DMS114 treated with DMSO at 0.1 percent for 48 hours (cell line): ENCODE results near the gene RMP24.

Experiments used
- DNase-seq: peaks from one replicate; lab custom pipeline; 2025; ENCODE audit not compliant: unreplicated experiment; lab: John Stamatoyannopoulos, UW

The RMP24 gene

DNA sequence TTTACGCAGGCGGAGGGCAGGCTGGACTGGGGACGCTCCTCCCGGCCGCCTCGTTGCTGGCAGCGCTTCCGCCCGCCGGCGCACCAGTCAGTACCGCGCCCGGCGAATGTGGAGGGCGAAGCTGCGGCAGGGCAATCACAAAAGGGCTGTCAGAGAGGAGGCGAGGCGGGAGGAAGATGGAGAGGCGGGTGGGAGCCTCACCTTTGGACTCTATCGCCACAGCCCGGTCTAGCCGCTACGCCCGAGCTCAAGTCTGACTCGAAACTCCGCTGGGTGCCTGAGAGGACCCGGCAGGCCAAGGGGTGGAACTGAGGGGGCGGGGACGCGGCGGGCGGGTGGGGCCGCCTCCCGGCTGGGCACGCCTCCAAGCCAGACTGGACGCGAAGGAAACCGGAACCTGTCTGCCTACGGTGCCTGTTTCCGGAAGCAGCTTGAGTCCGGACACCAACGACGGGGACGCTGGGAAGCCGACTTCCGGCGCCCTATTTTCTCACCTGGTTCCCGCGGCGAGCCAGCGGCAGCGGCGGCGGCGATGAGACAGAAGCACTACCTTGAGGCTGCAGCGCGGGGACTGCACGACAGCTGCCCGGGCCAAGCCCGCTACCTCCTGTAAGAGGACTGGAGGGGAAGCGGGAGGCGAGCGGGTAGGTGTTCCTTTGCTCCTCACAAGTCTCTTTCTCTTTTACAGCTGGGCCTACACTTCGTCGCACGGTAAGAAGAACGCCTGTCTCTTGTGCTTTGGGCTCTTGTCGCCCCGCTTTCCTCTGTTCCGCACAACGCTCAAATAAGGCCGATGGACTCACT lies at the start of gene RMP24:
Gene RMP24, plus strand, starts transcription at position 483 of the 804 bp plus-strand sequence.
- peak; percentile 77 for DNase-seq

GRCh38 chr18:35923939-35924684 lies 48.4 kb upstream of the RMP24 start:
- DNase-seq = no peak

- no peak for DNase-seq
These were observed 45.6 kb upstream of the RMP24 start for GRCh38 chr18:35926884-35927283.

DNA sequence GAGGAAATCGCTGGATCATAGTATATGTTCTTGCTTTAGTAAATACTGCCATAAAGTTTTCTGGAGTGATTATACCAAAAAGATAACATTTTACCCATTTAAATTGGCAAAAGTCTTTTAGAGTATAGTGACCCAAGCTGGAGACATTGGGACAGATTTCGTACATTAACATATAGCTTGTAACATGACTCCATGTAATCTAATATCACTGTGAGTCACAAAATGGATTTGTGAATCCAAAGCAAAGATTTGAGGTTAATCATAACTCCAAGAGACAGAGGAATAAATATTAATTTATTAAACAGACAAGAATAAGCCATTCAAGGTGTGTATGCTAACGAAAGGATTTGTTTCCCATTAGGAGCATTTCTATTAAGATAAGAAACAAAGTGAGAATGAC lies 45.0 kb upstream of the RMP24 start:
- DNase-seq = no peak

GRCh38 chr18:35933982-35934381 lies 38.5 kb upstream of the RMP24 start:
- no peak for DNase-seq

DNA sequence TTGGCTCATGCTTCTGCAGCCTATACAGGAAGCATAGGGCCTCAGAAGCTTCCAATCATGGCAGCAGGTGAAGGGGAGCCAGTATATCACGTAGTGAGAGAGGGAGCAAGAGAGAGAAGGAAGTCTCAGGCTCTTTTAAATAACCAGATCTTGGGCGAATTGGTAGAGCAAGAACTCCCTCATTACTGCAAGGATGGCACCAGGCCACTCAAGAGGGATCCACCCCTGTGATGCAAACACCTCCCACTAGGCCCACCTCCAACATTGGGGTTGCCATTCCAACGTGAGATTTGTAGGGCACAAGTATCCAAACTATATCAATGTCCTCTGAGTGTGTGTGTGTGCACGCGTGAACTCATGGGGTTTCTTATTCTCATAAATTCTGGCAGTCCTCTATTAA lies 37.6 kb upstream of the RMP24 start:
- DNase-seq = no peak

DNA sequence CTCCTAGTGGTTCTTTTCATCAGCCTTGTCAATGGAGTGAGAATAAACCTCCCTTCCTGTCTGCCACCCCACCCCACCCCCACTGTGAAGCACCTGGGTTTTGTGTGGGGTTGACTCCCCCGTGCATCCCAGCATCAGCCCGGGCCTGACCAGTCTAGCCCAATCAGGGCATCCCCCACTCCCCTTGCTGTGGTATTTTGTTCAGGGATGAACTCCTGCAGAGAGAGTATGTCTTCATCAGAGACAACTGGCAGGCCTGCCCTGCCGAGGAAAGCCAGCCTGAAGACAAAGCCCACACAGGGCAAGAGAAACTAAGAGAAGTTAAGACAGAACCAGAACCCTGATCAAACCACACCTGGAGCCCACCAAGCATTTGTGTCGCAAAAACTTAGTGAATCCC lies 36.7 kb upstream of the RMP24 start:
- no peak for DNase-seq

DNA sequence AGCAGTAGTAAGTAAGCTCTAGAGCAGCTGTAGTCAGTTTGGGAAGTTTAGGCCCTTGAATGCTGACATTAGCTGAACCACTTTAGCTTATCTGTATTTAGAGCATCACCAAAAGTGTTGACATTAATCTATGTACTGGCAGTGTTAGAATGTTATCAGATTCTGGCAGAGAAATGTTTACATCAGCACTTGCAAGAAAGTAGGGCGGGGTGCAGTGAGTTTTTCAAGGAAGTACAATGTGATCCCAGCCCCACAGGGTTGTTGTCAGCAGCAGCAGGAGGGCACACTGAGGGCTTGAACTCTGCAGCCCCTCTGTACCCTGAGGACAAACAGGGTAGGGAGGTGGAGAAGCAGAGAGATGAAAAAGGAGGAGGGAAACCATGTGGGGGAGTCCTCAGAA lies 35.5 kb upstream of the RMP24 start:
- DNase-seq = no peak

GRCh38 chr18:35938158-35938557 lies 34.3 kb upstream of the RMP24 start:
- no peak for DNase-seq

GRCh38 chr18:35938562-35938961 lies 33.9 kb upstream of the RMP24 start:
- no peak for DNase-seq

- no peak for DNase-seq
These were observed 33.3 kb upstream of the RMP24 start for GRCh38 chr18:35939138-35939537.

GRCh38 chr18:35941299-35941698 lies 31.2 kb upstream of the RMP24 start:
- no peak for DNase-seq

DNA sequence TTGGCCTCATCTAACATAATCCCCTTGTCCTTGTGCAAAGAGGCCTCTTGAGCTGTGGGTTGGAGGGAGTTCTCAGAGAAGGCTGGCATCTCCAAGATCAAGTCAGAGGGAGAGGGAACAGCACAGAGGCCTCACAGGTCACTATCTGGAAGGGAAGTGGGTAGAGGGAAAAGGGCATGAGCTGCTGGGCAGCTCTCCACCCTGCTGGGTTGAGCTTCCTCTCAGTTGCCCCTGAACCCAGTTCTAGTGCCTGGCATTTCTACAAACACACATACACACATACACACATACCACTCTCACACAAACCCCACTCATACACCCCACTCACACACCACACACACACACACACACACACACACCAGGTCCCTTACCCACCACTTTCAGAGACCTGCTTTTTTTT lies 30.3 kb upstream of the RMP24 start:
- no peak for DNase-seq

- DNase-seq = no peak
These were observed 29.8 kb upstream of the RMP24 start for GRCh38 chr18:35942661-35943060.

GRCh38 chr18:35948080-35948479 lies 24.4 kb upstream of the RMP24 start:
- no peak for DNase-seq

DNA sequence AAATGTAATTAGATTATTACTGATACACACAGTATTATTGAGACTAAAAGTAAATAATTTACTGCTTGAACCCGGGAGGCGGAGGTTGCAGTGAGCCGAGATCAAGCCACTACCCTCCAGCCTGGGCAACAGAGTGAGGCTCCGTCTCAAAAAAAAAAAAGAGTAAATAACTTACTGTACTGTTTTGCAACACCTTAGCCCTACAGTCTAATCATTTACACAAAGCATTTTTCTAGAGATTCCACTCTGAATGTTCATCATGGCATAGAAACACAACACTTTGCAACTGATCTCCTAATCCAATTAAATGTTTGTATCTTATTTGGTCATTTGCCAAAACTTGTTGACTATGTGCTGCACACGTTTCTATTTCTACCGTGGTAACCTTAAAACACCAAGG lies 23.4 kb upstream of the RMP24 start:
- DNase-seq = no peak

DNA sequence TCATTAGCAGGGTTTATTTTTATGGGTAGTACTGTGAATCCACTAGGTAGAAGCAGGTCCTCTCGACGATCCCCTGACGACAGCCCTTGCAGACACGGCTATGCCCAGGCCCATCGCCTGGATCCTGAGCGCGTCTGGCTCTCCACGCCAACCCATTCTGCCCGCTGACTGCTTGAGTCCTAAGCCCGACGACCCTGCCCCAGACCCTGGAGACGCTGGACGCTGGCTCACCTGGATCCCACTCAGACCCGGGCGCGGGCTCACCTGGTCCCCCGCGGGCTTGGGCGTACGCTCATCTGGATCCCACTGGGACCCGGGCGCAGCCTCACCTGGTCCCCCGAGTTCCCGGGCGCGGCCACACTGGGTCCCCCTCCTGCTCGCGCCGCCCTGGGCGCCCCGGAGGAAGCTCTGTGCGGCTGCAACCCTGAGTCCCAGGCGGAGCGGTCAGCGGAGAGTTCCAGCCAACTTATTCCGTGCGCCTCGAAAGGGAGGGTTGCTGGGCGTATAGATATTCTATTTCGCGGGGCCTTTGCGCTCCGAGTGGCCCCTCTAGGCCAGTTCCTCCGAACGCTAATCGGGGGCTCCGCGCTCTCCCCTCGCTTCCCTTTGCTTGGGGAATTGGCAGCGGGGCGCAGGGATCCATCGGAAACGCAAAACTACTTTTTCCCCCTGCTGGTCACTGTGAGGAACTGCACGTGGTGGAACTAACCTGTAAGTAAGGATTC lies 22.4 kb upstream of the RMP24 start:
- peak; percentile 58 for DNase-seq

DNA sequence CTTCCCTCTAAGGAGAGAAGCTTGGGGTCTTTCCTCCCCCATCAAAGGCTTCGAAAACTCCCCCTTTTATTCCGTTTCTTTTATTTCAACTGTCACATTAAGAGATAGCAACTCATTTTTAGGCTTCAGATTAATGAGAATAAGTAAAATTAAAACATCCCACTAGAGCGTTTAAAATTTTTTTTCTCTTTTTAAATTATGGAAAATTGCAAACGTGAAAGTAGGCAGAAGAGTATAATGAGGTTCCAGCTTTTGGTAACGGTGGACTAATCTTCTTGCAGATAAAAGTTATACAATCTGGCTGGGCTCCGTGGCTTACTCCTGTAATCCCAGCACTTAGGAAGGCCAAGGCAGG lies 21.9 kb upstream of the RMP24 start:
- no peak for DNase-seq

GRCh38 chr18:35953688-35954087 lies 18.8 kb upstream of the RMP24 start:
- DNase-seq = no peak

- DNase-seq = no peak
These were observed 16.3 kb upstream of the RMP24 start for GRCh38 chr18:35956226-35956625.

- DNase-seq = no peak
These were observed 10.2 kb upstream of the RMP24 start for GRCh38 chr18:35962320-35962719.

DNA sequence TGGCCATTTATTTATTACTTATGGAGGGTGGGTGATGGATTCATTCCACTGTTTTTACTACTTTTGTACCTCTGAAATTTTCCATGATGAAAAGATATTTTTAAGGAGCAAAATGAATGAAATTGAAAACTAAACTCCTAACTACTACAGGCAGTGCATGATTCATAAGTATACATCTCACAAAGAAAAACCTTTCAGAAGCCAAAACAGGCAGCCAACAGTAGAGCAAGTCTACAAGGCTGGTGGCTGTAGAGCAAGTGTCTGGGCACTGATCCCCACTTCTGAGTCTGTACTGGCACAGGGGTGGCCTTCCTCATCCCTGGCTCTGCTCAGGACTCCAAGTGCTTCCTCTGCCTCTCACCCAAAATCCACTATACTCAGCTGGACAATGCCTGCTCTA lies 8.2 kb upstream of the RMP24 start:
- DNase-seq = no peak
